Measurements from ENCODE around the gene RAB40A. TPM values are rescaled to one million over a fixed set of nuclear protein-coding genes. Genes with fewer than 3 reads are reported as not detected.
"Not testable (repeated sequence)": the region's sequence is repeated elsewhere in the genome, so short reads cannot be mapped to it uniquely, and the experiment has no call there.

RAB40A gene
- total RNA-seq, 1 donor from 2014 or later: 0.45 TPM

- Mint-ChIP-seq H3K27me3 (ENCODE audit: low read depth) (no peaks in the 10 kb centered on the region), H3K27ac (ENCODE audit: unreplicated experiment) (no peak overlapping the region), H3K4me1 (ENCODE audit: low read depth) (peaks cover 7% of the 10 kb centered on the region), H3K4me3 (ENCODE audit: unreplicated experiment) (no peak overlapping the region), H3K36me3 (ENCODE audit: low read depth) (no peaks in the 10 kb centered on the region), H3K9me3 (ENCODE audit: low read depth) (no peaks in the 10 kb centered on the region)
- DNase-seq (ENCODE audit: low spot score): no peak
- TF ChIP-seq, protein P1, sequence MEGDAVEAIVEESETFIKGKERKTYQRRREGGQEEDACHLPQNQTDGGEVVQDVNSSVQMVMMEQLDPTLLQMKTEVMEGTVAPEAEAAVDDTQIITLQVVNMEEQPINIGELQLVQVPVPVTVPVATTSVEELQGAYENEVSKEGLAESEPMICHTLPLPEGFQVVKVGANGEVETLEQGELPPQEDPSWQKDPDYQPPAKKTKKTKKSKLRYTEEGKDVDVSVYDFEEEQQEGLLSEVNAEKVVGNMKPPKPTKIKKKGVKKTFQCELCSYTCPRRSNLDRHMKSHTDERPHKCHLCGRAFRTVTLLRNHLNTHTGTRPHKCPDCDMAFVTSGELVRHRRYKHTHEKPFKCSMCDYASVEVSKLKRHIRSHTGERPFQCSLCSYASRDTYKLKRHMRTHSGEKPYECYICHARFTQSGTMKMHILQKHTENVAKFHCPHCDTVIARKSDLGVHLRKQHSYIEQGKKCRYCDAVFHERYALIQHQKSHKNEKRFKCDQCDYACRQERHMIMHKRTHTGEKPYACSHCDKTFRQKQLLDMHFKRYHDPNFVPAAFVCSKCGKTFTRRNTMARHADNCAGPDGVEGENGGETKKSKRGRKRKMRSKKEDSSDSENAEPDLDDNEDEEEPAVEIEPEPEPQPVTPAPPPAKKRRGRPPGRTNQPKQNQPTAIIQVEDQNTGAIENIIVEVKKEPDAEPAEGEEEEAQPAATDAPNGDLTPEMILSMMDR (IDR thresholded peaks at IDR 0.05): no peak
Observed at GRCh38 chrX:103467887-103468286, 51.4 kb downstream of the RAB40A start.

DNA sequence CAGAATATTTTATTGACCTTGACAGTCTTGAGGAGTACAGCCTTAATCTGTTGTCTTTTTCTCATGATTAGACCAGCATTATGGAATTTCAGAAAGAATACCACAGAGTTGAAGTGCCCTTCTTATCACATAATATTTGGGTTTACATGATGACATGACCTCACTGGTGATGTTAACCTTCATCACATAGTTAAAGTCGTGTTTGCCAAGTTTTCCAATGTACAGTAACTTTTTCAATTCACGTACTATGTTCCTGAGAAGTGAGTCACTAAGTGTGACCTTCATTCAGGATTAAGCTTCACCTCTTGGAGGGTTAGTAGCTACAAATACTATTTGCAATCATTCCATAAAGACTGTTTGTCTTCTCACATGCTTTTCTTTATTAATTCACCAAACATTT lies 52.1 kb downstream of the RAB40A start:
- H3K27ac Mint-ChIP-seq (ENCODE audit: unreplicated experiment): no peak overlapping the region
- TF ChIP-seq, protein P1 (IDR thresholded peaks at IDR 0.05): no peak
- no peaks in the 10 kb centered on the region for H3K9me3 Mint-ChIP-seq (ENCODE audit: low read depth)
- H3K4me3 Mint-ChIP-seq (ENCODE audit: unreplicated experiment): no peak overlapping the region
- DNase-seq (ENCODE audit: low spot score): no peak
- no peaks in the 10 kb centered on the region for H3K36me3 Mint-ChIP-seq (ENCODE audit: low read depth)
- no peaks in the 10 kb centered on the region for H3K27me3 Mint-ChIP-seq (ENCODE audit: low read depth)
- H3K4me1 Mint-ChIP-seq (ENCODE audit: low read depth): peaks cover 7% of the 10 kb centered on the region

GRCh38 chrX:103464774-103465117 lies 54.5 kb downstream of the RAB40A start:
- Mint-ChIP-seq H3K4me3 (ENCODE audit: unreplicated experiment) (peak overlapping the region; percentile 48), H3K4me1 (ENCODE audit: low read depth) (peaks cover 7% of the 10 kb centered on the region), H3K27me3 (ENCODE audit: low read depth) (no peaks in the 10 kb centered on the region), H3K9me3 (ENCODE audit: low read depth) (peaks cover 2% of the 10 kb centered on the region), H3K27ac (ENCODE audit: unreplicated experiment) (peak overlapping the region; percentile 74), H3K36me3 (ENCODE audit: low read depth) (no peaks in the 10 kb centered on the region)
- TF ChIP-seq, protein P1 (IDR thresholded peaks at IDR 0.05): peak; percentile 80
- DNase-seq (ENCODE audit: low spot score): no peak

DNA sequence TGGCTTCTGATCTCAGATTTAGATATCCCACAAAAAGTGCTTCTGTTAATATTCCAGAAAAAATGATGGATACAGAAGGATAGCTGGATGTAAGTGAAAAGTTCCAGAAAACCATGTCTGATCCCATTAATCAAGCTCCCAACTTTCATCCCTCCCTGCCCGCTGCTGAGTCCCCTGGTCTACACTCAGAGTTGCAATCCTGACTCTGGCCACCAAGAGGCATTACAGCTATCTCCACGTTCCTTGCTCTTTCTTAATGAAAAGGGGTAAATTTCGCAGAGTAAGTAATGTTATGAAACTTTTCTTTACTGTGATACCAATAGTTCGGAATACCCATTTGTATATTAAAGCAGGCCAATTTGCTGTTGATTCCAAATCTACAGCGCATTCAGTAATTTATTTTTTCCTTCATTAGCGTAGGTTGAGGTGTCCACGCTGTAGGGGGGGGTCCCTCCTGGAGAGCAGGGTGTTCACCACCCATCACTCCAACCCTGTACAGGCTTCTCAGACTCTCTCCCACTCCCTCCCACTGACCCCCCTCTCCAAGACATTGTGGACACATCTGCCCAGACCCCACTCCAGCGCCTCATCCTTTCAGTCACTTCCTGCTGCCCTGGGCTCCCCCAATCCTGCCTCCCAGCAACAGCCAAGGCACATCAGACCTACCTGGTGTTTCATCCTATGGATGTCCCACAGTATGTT lies 55.1 kb downstream of the RAB40A start:
- Mint-ChIP-seq H3K27ac (ENCODE audit: unreplicated experiment) (peak overlapping the region; percentile 74), H3K4me3 (ENCODE audit: unreplicated experiment) (peak overlapping the region; percentile 48), H3K4me1 (ENCODE audit: low read depth) (peaks cover 7% of the 10 kb centered on the region), H3K27me3 (ENCODE audit: low read depth) (no peaks in the 10 kb centered on the region), H3K36me3 (ENCODE audit: low read depth) (no peaks in the 10 kb centered on the region), H3K9me3 (ENCODE audit: low read depth) (peaks cover 2% of the 10 kb centered on the region)
- DNase-seq (ENCODE audit: low spot score): no peak
- TF ChIP-seq, protein P1 (IDR thresholded peaks at IDR 0.05): no peak

- Mint-ChIP-seq H3K4me3 (ENCODE audit: unreplicated experiment) (no peak overlapping the region), H3K36me3 (ENCODE audit: low read depth) (no peaks in the 10 kb centered on the region), H3K9me3 (ENCODE audit: low read depth) (peaks cover 2% of the 10 kb centered on the region)
Observed at GRCh38 chrX:103461156-103461555, 58.1 kb downstream of the RAB40A start.

DNA sequence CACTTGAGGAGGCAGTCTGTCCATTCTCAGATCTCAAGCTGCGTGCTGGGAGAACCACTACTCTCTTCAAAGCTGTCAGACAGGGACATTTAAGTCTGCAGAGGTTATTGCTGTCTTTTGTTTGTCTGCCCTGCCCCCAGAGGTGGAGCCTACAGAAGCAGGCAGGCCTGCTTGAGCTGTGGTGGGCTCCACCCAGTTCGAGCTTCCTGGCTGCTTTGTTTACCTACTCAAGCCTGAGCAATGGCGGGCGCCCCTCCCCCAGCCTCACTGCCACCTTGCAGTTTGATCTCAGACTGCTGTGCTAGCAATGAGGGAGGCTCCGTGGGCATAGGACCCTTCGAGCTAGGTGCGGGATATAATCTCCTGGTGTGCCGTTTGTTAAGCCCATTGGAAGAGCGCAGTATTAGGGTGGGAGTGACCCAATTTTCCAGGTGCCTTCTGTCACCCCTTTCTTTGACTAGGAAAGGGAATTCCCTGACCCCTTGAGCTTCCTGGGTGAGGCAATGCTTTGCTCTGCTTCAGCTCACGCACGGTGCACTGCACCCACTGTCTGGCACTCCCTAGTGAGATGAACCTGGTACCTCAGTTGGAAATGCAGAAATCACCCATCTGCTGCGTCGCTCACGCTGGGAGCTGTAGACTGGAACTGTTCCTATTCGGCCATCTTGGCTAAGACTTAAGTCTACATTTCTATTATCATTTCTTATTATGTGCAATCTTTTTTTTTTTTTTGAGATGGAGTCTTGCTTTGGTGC lies 59.1 kb downstream of the RAB40A start:
- H3K27ac Mint-ChIP-seq (ENCODE audit: unreplicated experiment); H3K36me3 Mint-ChIP-seq (ENCODE audit: low read depth); DNase-seq (ENCODE audit: low spot score); H3K4me3 Mint-ChIP-seq (ENCODE audit: unreplicated experiment); H3K27me3 Mint-ChIP-seq (ENCODE audit: low read depth); H3K9me3 Mint-ChIP-seq (ENCODE audit: low read depth); H3K4me1 Mint-ChIP-seq (ENCODE audit: low read depth): not testable (repeated sequence)

More at GRCh38 chrX:103461156-103461555, 58.1 kb downstream of the RAB40A start:
- no peak for DNase-seq (ENCODE audit: low spot score)
- Mint-ChIP-seq H3K27me3 (ENCODE audit: low read depth) (no peaks in the 10 kb centered on the region), H3K4me1 (ENCODE audit: low read depth) (peaks cover 7% of the 10 kb centered on the region), H3K27ac (ENCODE audit: unreplicated experiment) (no peak overlapping the region)
- TF ChIP-seq, protein P1 (IDR thresholded peaks at IDR 0.05): no peak

Measured in chondrocyte (in vitro differentiated cells).